ENCODE measurements around the gene TAF1B.

DNA sequence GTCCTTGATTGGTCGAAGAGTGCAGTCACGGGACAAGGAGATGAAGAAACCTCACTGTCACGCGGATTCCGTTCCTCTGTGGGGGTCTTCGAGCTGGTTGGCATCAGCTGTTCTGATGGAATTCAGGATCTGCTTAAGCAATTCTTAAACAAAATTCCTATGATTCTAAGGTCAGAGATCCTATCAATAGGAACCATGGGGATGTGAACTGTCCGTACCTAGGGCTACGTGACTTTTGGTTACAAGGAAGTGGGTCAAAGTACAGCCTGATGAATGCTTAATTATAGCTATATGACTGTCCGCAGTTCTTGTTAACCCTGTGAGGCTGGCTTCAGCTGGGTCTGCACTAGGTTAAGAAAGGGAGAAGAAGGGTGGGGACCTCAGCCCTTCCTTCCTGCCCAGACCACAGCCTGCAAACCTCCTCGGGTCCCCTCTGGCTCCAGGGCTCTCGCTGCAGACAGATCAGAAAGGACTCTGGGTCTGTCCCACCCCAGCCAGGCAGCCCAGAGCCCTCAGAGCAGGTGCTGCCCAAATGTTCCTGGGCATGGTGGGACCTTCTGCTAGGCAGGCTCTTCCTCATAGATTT lies 44.2 kb upstream of the TAF1B start:
- TF ChIP-seq POLR2A (IDR thresholded peaks at IDR 0.05) (no peak), POLR2AphosphoS5 (IDR thresholded peaks at IDR 0.05) (no peak), EP300 (IDR thresholded peaks at IDR 0.05; ENCODE audit: low read depth) (no peak)
- TF ChIP-seq, protein P1, sequence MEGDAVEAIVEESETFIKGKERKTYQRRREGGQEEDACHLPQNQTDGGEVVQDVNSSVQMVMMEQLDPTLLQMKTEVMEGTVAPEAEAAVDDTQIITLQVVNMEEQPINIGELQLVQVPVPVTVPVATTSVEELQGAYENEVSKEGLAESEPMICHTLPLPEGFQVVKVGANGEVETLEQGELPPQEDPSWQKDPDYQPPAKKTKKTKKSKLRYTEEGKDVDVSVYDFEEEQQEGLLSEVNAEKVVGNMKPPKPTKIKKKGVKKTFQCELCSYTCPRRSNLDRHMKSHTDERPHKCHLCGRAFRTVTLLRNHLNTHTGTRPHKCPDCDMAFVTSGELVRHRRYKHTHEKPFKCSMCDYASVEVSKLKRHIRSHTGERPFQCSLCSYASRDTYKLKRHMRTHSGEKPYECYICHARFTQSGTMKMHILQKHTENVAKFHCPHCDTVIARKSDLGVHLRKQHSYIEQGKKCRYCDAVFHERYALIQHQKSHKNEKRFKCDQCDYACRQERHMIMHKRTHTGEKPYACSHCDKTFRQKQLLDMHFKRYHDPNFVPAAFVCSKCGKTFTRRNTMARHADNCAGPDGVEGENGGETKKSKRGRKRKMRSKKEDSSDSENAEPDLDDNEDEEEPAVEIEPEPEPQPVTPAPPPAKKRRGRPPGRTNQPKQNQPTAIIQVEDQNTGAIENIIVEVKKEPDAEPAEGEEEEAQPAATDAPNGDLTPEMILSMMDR (IDR thresholded peaks at IDR 0.05), result no peak

All from transverse colon (tissue), 4 donors.